ENCODE measurements around the gene ARFRP1. TPM values are rescaled to one million over a fixed set of nuclear protein-coding genes. Genes with fewer than 3 reads are reported as not detected.

Gene ARFRP1
- total and polyA plus RNA-seq, 2 of the 13 experiments (the other 11 are each of a cell fraction or from before 2014, with no cell fraction given) = 32.0 to 51.1 TPM

GRCh38 chr20:63740627-63741353, 33.0 kb upstream of the ARFRP1 start (continued):
- TF ChIP-seq PATZ1 (CRISPR knock-in tag; IDR thresholded peaks at IDR 0.05) (peak; percentile 100), HMGXB4 (CRISPR knock-in tag; IDR thresholded peaks at IDR 0.05; ENCODE audit: borderline replicate concordance in 1 of 2, low read depth in 1 of 2) (peak; percentile 95 to 97), ZBTB46 (CRISPR knock-in tag; IDR thresholded peaks at IDR 0.05; ENCODE audit: borderline replicate concordance) (0 out of 2 replicates have a peak, but pooled peaks have one; percentile 8), ZNF383 (CRISPR knock-in tag; IDR thresholded peaks at IDR 0.05; ENCODE audit: borderline replicate concordance) (no peak), ZNF687 (CRISPR knock-in tag; IDR thresholded peaks at IDR 0.05) (peak; percentile 96), SALL1 (CRISPR knock-in tag; IDR thresholded peaks at IDR 0.05) (peak; percentile 97), FLYWCH1 (CRISPR knock-in tag; IDR thresholded peaks at IDR 0.05) (no peak), FOXA1 (IDR thresholded peaks at IDR 0.05) (no peak), FOXA1 (CRISPR knock-in tag; IDR thresholded peaks at IDR 0.05) (peak; percentile 46), JUND (CRISPR knock-in tag; IDR thresholded peaks at IDR 0.05) (peak; percentile 75), XBP1 (CRISPR knock-in tag; IDR thresholded peaks at IDR 0.05) (peak; percentile 94; the same call in 1 of the 2 replicates), REST (IDR thresholded peaks at IDR 0.05; ENCODE audit: borderline replicate concordance in 1 of 2, low read depth in 1 of 2, low read length in 2 of 2) (peak in 1 of 2 experiments; percentile 15; a peak in 2 of 4 replicates), ZNF143 (CRISPR knock-in tag; IDR thresholded peaks at IDR 0.05) (peak; percentile 71), CHCHD3 (CRISPR knock-in tag; IDR thresholded peaks at IDR 0.05) (peak; percentile 86)
